GM21447 (cell line): ENCODE results near the gene TTC13.

Experiments
- ATAC-seq: cut with Tn5 transposase; IDR thresholded peaks from one replicate; pipeline ENCODE4 v1.9.1; 2021; ENCODE audit not compliant: unreplicated experiment

The TTC13 gene

GRCh38 chr1:230877146-230877923, 101.3 kb downstream of the TTC13 start:
- no peak for ATAC-seq

- ATAC-seq: no peak
Measured at GRCh38 chr1:230876660-230877059, 102.0 kb downstream of the TTC13 start.

DNA sequence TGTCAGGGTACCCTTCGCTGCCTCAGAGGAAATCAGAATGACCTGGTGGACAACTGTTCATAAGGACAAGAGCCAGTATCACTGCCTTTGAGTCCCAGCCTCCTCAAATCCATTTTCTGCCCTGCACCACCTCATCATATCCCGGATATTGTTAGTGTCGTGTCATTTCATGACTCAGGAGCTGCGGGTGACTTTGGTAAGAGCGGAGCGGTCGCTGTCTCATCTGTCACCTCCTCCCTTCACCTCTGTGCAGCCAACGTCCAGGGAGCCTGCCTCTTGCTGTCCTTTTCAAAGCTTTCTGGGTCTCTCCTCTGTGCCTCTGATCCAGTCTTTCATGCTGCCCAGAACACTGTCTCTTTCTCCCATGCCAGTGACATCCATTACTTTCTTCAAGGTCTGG, 103.3 kb downstream of the TTC13 start:
- no peak for ATAC-seq

DNA sequence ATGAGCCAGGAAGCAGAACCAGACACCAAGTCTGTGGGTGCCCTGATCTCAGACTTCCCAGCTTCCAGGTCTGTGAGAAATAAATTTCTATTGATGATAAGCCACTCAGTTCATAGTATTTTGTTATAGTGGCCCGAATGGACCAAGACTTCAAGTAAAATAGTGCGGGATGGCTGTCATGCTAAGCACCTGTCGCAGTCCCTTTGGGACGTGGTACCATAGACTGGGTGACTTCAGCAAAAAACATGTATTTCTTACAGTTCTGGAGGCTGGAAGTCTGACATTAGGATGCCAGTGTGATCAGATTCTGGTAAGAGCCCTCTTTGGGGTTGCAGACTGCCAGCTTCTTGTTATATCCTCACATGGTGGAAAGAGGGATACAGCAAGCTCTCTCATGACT, 107.7 kb downstream of the TTC13 start:
- no peak for ATAC-seq

DNA sequence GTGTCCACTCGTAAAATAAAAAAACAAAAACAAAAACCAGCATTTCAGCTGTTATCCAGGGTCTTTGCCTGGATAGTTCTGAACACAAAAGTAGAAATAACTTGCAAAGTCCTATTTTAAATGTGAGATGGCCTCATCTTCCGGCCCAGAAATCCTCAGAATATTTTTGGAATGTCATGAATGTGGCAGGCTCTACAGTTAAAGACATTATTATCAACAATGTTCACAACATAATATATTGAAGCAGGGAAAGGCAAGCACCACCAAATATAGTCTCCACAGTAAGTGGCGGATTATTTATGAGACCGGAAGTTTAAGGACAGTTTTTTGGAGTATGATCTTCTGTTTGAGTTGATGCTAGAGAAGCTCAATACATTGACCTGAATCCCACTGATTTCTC, 109.2 kb downstream of the TTC13 start:
- no peak for ATAC-seq

GRCh38 chr1:230868736-230869385, 109.8 kb downstream of the TTC13 start:
- peak; percentile 42 for ATAC-seq

GRCh38 chr1:230867903-230868735, 110.5 kb downstream of the TTC13 start, which contains the start of gene C1orf198:
Gene C1orf198, minus strand, starts transcription at chr1:230868521. Its CDS starts 9 bp downstream, at chr1:230868512.
- ATAC-seq: peak; percentile 89

DNA sequence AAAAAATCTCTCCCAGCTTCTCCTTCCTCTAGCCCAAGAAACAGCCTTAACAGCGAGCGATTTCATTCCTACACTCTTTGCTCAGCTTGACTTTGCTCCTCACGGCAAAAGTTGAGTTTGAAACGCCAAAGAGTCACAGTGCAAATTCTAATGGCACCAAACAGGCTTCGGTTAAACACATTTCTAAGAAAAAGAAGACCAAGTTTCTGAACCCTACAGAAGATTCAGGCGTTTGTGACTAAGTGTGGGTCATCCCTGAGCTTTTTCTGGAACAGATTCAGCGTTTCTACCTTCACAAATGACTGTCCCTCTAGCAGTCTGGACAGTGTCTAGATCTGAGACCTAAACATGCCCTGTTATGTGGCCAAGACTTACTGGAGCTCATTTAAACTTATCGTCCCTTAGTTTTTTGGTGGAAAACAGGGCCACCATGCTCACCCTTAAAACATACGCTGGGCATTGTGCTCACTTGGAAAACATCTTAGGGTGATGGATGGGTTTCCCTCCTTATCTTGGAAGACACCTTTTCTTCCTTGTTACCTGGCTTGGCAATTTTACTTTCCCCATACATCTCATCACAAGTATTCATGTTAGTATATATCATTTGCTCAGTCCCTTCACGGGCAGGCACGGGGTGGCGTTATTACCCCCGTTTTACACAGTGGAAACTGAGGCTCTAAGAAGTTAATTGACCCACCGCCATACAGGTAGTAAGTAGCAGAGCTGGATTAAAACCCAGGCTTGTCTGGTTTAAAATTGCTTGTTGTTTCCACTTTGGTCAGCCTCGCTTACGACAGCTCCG, 111.4 kb downstream of the TTC13 start:
- peak; percentile 4 for ATAC-seq

- ATAC-seq: no peak
Measured at GRCh38 chr1:230866171-230867070, 112.2 kb downstream of the TTC13 start.

- ATAC-seq: no peak
Measured at GRCh38 chr1:230865062-230865817, 113.4 kb downstream of the TTC13 start.

DNA sequence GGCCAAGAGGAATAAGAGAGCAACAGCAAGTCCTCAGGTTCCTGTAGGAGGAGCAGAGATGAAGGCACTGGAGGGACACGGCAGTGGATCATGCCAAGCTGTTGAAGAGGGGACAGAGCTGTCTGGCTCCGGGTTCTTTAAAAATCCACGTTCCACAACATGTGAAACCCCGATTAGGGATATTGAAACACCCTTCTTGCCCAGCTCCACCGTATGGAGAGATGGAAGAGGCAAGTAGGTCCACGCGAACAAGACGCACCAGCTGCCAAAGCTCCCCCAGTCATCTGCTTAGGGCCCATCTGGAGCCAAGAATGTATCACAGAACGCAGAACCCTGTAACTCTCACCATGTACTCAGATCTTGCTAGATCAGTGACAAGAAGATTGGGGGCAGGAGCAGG, 114.2 kb downstream of the TTC13 start:
- no peak for ATAC-seq

GRCh38 chr1:230863449-230863848, 115.2 kb downstream of the TTC13 start:
- no peak for ATAC-seq

- no peak for ATAC-seq
Measured at GRCh38 chr1:230861970-230862595, 116.6 kb downstream of the TTC13 start.

DNA sequence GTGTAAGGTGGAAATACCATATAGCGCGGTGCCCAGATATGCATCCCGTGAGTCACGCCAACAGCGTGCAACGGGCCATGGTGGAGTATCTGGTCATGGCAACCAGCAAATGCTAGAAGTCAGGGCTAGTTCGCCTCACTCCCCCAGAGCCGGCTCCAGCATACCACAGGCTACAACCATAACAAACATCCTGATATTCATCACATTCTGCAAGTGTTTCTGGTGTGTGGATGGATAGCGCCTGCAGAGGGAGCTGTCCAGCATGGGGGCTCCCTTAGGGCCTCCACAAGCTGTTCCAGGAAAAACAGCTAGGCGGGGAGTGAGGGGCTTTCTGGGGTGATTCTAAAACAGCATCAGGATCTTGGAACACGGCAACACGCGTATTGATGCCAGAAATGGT, 117.2 kb downstream of the TTC13 start:
- ATAC-seq: no peak

DNA sequence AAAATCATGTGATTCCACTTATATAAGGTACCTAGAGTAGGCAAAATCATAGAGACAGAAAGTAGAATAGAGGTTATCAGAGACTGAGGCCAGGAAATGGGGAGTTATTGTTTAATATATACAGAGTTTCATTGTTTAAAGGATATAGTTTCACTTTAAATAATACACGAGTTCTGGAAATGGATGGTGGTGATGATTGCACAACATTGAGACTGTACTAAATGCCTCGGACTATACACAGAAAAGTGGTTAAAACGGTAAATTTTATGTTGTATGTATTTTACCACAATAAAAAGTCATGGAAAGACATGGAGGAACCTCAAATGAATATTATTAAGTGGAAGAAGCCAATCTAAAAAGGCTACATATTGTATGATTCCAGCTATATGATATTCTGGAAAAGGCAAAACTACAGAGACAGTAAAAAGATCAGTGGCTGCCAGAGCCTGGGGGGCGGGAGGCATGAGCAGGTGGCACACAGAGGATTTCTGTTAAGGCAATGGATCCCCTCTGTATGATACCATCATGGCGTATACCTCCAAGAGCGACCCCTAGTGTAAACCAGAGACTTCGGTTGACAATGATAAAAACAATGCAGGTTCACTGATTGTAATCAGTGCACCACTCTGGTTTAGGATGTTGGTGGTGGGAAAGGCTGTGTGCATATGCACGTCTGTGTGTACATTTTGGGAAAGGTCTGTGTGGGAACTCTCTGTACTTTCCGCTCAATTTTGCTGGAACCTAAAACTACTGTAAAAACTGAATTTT, 117.9 kb downstream of the TTC13 start:
- ATAC-seq: no peak

DNA sequence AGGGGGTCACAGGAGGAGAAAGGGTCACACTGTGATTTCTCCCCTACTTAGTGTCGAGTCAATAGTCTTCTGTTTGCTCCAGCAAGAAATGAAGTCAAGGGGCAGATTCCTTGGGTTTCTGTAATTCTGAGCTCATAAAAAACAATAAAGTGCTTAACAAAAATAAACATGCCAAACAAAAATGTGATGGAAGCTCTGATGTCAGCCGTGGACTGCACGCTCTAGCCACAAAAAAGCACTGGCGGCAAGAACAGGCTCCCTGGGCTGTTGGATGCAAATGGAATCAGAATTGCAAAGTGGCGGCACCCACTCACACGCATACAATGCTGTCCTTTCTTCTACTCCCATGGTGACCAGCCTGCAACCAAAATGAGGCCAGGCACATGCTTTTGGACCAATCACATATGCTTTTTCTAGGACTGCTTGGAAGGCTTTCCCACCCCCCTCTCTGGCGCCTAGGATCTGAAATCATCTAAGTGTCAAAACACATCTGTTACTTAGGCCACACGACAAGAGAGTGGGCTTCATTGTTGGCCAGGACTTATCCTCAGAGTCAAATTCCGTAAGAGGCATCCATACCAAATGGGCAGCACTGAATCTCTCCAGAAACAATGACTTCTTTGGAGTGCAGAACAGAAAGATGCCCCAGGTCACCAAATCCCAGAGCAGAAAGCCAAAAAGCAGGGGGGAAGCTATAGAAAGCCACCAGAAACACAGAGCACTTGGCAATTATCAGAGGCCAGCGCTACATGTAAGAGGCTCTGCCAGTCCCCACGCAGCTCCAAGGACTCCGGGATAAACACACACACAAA, 119.5 kb downstream of the TTC13 start:
- no peak for ATAC-seq

DNA sequence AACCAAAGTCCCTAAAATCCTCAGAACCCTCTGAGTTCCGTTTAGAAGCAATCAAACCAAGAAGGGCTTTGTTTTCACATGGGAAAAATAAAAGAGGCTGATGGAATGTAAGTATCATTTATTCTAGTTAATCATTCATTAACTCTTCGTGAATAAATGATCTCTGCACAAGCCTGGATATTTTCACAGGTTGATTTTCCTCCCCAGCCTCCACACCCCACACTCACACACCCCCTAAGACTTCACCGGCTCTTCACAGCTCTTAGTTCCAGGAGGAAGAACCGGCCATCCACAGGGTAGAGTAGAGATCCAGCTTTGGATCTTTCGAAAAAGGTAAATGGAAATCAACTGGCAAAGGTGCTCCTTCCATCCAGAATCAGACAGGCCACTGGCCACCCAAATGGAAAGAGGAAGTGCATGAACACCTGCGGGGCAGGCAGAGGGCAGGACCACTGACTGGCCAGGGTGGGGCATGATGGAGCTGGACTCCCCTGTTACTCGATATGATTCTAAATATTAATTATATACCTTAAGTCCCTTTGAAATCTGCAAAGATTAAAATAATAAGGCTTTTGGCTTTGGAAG, 120.3 kb downstream of the TTC13 start:
- ATAC-seq: no peak
